Measurements from ENCODE around the gene MPDU1.
"Not testable (repeated sequence)": the region's sequence is repeated elsewhere in the genome, so short reads cannot be mapped to it uniquely, and the experiment has no call there.

The MPDU1 gene

DNA sequence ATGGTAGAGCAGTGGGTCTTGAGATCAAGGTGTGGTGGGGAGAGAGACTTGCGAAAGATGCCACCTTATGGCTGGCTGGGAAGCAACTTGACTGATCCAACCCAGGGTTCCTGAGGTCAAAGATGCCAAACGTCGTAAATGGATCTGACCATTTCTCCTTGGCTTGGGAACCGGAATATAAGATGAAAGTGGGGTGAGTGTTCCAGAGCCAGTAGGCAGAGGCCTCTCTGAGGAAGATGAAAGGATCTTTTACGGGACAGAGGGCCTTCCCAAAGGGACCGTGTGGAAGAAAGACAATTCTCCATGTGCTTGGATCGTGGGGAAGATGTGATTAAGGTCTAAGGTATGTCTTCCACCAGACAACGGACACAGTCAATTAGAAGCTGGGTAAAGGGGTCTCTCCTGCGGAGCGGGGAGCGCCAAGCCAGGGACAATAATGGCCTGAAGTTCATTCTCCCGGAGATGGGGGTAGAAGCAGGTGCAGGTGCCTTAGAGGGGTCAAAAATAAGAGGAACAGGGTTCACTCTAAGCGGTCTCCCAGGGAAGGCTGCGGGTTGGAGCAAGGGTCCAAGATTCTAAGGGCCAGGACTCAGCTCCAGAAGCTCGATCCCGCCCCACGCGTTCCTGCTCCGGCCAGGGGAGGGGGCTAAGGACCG lies 30.2 kb downstream of the MPDU1 start:
- DNase-seq (ENCODE audit: extremely low read depth in 1 of 2, low read depth in 1 of 2) = no peak

DNA sequence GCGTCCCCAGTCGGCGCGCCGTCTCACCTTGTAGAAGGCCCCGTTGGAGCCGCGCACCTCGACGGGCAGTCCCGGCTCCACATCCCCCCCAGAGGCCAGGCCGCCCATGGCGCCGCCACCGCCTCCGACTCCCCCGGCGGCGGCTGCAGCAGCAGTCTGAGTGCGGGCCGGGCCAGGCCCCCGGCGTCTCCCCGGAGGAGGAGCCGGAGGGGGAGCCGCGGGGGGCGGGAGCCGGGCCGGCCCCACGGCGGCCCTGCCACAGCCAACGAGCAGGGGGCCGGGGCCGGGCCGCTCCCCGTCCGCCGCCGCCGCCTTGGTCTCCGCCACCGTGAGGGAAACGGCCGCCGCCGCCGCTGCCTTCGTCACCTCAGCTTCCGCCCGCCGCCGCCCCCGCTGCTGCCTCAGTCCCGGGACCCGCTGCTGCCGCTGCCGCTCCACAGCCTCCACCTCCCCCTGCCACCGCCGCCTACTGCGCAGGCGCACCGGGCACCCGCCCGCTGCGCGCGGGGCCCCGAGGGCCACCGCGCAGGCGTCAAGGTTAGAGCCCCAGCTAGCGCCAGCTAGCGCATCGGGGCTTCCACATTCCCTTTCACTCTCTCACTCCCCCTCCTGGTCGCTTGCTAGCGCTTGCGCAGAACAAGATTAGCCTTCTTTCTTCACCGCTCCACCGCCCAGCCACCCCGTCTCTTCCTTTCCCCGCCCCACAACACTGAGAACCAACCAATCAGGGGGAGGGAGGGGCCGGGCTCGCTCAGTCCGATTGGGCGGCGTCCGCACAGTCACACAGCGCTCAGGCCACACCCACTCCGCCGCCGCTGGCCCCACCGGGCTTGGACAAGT lies 31.0 kb downstream of the MPDU1 start, which contains the start of gene FXR2:
Gene FXR2, minus strand, starts transcription at position 473 of the 840 bp plus-strand sequence. Its CDS starts 365 bp downstream, at position 108.
- peak; percentile 93 to 98 for DNase-seq (ENCODE audit: extremely low read depth in 1 of 2, low read depth in 1 of 2)

DNA sequence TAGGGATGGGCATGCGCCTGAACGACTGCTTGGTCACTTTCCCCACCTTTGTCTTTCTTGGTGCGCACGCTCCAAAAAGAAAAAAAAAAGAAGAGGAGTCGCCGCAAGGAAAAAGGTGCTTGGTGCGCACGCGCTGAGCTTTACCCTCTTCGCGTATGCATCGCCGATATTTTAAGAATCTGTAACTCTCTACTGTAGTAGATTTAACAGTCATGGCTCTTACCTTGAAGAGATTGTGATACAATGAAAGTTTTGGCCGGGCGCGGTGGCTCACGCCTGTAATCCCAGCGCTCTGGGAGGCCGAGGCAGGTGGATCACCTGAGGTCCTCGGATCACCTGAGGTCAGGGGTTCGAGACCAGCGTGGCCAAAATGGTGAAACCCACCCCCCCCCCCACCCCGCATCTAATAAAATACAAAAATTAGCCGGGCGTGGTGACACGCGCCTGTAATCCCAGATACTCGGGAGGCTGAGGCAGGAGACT lies 31.7 kb downstream of the MPDU1 start:
- no peak for DNase-seq (ENCODE audit: extremely low read depth in 1 of 2, low read depth in 1 of 2)

DNA sequence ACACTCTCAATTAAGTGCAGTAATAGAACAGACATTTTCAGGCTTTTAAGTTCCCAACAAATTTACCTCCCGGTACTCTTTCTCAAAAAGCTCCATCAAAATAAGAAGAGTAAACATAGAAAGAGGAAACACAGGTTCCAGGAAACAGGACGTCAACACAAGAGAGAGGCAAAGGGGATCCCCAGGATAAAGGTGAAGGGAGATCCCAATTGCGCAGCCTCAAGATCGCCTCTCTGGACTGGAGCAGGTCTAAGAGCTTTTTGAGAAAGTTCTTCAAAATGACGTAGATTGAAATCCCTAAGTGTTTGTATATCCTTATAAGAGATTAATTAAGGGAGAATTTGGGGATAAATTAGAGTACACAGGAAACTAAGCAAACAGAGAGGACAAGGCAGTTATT lies 35.0 kb downstream of the MPDU1 start:
- no peak for DNase-seq (ENCODE audit: extremely low read depth in 1 of 2, low read depth in 1 of 2)

DNA sequence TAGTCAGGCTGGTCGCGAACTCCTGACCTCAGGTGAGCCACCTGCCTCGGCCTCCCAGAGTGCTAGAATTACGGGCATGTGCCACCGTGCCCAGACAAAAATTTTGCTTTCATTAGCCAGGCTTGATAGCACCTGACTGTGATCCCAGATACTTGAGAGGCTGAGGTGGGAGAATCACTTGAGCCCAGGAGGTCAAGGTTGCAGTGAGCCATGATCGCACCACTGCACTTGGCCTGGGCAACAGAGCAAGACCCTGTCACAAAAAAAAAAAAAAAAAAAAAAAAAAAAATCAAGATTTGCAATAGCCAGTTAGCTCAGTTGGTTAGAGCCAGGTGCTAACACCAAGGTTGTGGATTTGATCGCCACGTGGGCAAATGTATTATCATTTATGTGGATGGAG lies 37.2 kb downstream of the MPDU1 start:
- DNase-seq (ENCODE audit: extremely low read depth in 1 of 2, low read depth in 1 of 2) = no peak

DNA sequence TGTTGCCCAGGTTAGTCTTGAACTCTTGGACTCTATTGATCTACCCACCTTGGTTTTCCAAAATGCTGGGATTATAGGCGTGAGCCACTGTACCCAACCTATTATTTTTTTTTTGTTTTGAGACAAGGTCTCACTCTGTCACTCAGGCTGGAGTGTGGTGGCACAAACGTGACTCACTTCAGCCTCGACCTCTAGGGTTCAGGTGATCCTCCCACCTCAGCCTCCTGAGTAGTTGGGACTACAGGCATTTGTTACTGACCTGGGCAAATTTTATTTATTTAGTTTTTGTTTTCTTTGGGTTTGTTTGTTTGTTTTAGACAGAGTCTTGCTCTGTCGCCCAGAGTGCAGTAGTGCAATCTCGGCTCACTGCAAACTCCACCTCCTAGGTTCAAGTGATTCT lies 40.0 kb downstream of the MPDU1 start:
- DNase-seq (ENCODE audit: extremely low read depth in 1 of 2, low read depth in 1 of 2) = no peak

DNA sequence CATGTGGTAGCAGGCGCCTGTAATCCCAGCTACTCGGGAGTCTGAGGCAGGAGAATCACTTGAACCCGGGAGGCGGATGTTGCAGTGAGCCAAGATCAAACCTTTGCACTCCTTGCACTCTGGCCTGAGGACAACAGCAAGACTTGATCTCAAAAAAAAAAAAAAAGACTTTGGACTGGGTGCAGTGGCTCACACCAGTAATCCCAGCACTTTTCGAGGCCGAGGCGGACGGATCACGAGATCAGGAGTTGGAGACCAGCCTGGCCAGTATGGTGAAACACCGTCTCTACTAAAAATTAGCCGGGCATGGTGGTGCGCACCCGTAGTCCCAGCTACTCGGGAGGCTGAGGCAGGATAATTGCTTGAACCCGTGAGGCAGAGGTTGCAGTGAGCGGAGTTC lies 42.1 kb downstream of the MPDU1 start:
- not testable (repeated sequence) for DNase-seq (ENCODE audit: extremely low read depth in 1 of 2, low read depth in 1 of 2)

DNA sequence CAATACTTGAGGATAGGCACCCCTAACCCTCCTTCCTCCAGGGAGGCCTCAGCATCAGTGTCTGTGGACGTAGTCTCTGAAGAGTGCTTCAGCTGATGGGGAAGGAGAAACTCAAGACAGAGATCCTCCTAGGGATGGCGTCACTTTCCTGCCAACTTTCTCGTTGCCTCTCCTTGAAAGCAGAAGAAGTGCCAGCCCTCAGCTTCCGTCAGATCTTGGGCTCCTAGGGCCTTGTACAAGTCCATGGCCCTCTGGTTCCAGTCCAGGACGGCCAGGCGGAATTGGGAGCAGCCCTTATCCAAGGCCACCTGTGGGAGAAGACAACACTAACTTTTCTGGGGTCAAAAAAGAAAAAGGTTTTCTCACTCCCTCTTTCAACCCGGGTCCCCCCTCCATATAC lies 42.7 kb downstream of the MPDU1 start:
- no peak for DNase-seq (ENCODE audit: extremely low read depth in 1 of 2, low read depth in 1 of 2)

DNA sequence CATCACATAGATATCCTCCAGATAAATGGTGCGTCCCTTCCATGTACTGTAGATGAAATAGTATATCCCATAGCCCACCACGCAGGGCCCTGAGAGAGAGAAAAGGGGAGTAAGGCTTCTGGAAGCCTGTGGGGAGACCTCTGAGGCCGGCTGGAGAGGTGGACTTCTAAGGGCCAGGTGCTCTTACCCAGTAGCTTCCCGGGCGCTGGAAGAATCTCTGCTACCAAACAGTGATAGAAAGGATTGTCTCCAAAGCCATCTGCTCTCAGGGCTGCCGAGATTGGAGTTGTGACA lies 43.3 kb downstream of the MPDU1 start:
- DNase-seq (ENCODE audit: extremely low read depth in 1 of 2, low read depth in 1 of 2) = no peak

DNA sequence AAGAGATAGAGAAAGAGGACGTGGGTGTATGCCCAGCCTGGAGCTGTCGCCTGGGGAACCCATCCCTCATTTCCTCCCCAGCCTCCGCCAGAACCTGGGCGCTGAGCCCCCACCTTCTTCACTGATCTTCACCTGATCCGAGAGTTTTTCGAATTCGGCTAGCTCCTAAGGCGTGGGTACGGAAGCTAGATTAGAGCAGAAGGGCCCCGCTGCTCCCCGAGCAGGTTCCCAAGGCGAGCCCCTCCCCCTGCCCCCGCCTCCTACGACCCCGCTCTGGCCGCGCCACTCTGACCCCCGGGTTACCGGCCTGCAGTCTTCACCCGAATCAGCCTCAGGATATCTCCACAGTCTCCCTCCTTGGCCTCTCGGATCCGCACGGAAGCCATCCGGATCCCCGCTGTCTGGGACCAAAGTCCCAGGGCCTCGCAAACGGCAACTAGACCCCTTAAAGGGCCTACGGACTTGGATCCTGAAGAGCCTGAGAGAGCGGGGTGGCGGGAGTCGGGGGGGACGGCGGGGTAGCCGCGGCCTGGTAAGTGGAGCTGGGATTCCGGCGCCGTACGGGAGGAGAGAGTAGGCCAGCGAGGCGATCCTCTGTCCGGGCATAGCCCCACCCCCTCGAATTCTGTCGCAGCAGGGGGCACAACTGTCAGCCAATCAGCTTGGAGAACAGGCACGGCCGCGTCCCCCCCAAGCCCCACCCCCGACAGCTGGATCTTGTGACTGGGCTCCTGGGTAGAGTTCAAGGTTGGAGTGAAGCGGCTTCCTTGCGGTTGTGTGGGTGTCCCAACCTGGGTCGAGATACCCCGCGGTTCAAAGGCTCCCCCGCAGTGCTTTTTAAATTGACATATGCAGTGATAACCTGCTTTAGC lies 43.8 kb downstream of the MPDU1 start, which contains the start of gene SAT2:
Gene SAT2, minus strand, starts transcription at position 572 of the 872 bp plus-strand sequence. Its CDS starts 186 bp downstream, at position 386.
- DNase-seq (ENCODE audit: extremely low read depth in 1 of 2, low read depth in 1 of 2) = peak; percentile 68 to 70

DNA sequence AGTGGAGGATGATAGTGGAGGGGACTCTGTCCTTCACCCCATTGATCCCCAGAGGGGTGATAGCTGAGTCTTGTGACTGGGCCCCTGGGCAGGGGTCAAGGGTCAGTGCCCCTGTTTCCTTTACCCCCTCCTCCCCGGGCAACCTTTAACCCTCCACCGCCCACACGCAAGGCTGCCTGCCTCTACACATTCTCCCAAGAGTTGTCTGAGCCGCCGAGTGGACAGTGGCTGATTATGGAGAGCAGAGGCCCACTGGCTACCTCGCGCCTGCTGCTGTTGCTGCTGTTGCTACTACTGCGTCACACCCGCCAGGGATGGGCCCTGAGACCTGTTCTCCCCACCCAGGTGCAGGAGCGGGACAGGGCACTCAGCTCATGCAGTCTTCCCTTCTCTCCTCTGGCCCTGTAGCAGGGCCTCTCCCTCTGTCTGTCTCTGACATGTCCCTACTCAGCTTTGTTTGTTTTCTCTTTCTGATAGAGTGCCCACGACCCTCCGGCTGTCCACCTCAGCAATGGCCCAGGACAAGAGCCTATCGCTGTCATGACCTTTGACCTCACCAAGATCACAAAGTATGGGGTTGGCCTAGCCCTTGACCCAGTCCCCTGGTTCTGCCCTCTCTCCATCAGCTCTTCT lies 46.4 kb downstream of the MPDU1 start, which contains the start of gene SHBG:
Gene SHBG, plus strand, starts transcription at position 197 of the 633 bp plus-strand sequence. Its CDS starts 38 bp downstream, at position 235.
- no peak for DNase-seq (ENCODE audit: extremely low read depth in 1 of 2, low read depth in 1 of 2)

DNA sequence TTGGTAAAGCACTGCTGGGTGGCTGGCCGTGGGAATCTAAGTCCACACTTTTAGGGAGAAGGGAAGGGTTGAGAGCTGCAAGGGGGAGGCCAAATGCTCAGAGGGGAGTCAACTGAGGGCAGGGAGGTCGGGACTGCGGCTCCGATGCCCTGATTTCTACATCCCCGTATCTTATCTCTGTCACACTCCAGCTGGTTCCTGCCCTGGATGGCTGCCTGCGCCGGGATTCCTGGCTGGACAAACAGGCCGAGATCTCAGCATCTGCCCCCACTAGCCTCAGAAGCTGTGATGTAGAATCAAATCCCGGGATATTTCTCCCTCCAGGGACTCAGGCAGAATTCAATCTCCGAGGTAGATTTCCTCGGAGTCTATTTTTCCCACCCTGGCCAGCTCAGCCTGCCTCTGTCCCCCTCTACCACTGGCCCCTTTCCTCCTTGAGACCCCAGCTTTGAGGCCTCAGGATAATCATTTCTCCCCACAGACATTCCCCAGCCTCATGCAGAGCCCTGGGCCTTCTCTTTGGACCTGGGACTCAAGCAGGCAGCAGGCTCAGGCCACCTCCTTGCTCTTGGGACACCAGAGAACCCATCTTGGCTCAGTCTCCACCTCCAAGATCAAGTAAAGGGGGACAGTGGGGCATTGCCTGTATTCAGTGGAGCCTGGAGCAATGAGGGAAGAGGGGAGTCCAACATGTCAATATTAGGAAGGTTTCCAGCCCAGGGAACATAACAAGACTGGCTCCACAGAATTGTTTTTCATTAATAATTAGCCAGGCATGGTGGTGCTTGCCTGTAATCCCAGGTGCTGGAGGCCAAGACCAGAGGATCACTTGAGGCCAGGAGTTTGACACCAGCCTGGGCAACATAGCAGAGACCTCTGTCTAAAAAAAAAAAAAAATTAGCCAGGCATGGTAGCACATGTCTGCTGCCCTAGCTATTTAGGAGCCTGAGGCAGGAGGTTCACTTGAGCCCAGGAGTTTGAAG lies 48.0 kb downstream of the MPDU1 start:
- no peak for DNase-seq (ENCODE audit: extremely low read depth in 1 of 2, low read depth in 1 of 2)

DNA sequence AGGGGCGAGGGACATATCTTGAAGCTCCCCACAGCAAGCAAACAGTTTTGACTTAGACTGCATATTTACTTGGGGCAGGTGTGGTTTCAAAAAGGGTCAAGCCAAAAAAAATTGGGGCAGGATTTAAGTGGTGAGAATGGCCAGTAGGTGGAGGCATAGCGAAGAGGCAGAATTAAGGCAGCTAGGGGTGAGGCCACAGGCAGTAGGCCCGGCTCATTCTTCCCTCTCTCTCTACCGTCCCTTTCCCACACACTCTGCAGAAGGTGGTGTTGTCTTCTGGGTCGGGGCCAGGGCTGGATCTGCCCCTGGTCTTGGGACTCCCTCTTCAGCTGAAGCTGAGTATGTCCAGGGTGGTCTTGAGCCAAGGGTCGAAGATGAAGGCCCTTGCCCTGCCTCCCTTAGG lies 48.8 kb downstream of the MPDU1 start:
- no peak for DNase-seq (ENCODE audit: extremely low read depth in 1 of 2, low read depth in 1 of 2)

DNA sequence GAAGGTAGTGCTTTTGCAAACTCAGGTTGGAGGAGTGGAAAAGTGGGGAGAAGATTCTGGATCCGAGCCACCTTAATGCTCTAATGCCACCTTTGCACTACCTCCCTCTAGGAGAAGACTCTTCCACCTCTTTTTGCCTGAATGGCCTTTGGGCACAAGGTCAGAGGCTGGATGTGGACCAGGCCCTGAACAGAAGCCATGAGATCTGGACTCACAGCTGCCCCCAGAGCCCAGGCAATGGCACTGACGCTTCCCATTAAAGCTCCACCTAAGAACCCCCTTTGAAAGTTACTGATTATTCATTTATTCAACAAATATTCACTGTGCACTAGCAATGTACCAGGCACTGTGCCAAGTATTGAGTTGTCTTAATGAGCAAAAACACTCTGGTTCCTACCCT lies 49.4 kb downstream of the MPDU1 start:
- DNase-seq (ENCODE audit: extremely low read depth in 1 of 2, low read depth in 1 of 2) = no peak

DNA sequence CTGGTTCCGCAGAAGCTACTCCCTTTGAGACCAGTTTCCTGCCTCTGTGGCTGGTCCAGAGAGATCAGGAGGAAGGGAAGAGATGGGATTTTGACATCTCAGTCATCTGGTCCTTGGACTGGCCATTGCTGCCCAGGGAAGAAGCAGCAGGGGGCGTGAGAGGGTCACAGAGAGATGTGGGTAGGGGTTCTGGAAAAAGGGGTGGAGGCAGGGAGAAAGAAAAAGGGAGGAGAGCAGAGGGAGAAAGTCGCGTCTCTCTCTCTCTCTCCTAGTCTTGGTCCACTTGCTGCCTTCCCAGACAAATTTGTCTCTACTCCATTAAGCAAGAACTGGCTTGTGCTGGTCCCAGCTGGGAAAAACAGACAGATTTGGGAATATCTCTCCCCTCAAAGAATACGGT lies 50.7 kb downstream of the MPDU1 start:
- DNase-seq (ENCODE audit: extremely low read depth in 1 of 2, low read depth in 1 of 2) = no peak

DNA sequence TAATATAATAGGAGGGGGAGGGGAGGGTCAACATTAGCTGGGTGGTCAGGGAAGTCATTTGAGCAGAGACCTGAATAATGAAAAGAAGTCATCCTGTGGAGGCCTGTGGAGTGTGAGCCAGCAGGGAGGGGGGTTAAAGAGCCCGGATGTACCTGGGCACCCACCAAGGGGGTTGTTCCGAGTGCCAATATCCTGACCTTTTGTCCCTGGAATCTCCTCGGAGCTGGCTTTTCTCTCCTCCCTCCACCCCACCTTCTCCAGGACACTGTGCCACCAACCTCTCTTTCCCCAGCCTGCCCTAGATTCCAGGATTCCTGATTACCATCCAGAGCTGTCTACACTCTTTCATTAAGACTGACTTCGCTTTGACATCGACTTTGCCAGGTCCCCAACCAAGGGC lies 52.5 kb downstream of the MPDU1 start:
- DNase-seq (ENCODE audit: extremely low read depth in 1 of 2, low read depth in 1 of 2) = no peak
